GM18951 (cell line): ENCODE data around the gene PSMB5.

Experiments
- POLR2A ChIP-seq: IDR thresholded peaks from 4 replicates; pipeline ENCODE4 v1.6.1; 2011; ENCODE audit warnings: mild to moderate bottlenecking; ENCODE audit not compliant: insufficient read length, insufficient read depth; ENCODE audit errors: extremely low read depth
- in situ Hi-C: fragments of 300-500 bp; cut with MboI; formaldehyde crosslinking; loops from one replicate; pipeline ENCODE4 v1.12.0; 2022; ENCODE audit warnings: low sequenced_read_pairs, mixed read lengths, inconsistent platforms; ENCODE audit not compliant: unreplicated experiment

The PSMB5 gene

GRCh38 chr14:23045419-23046357, 11.0 kb upstream of the PSMB5 start:
- in situ Hi-C loops: no loop called here
- TF ChIP-seq POLR2A: no peak

GRCh38 chr14:23044840-23045239, 10.1 kb upstream of the PSMB5 start:
- no peak for TF ChIP-seq POLR2A
- in situ Hi-C loops: no loop called here

GRCh38 chr14:23043754-23044153, 9.1 kb upstream of the PSMB5 start:
- no peak for TF ChIP-seq POLR2A
- in situ Hi-C loops: no loop called here

- no peak for TF ChIP-seq POLR2A
- in situ Hi-C loops: no loop called here
These were observed 8.4 kb upstream of the PSMB5 start for GRCh38 chr14:23043145-23043544.

GRCh38 chr14:23042162-23042965, 7.7 kb upstream of the PSMB5 start, which contains the start of gene PSMB11:
TSS of gene PSMB11 (plus strand) at chr14:23042212. CDS start at chr14:23042226, 14 bp downstream.
- no peak for TF ChIP-seq POLR2A
- in situ Hi-C loops: no loop called here

GRCh38 chr14:23041729-23042128, 7.0 kb upstream of the PSMB5 start:
- no peak for TF ChIP-seq POLR2A
- in situ Hi-C loops: no loop called here

- in situ Hi-C loops: no loop called here
- TF ChIP-seq POLR2A: no peak
These were observed 5.4 kb upstream of the PSMB5 start for GRCh38 chr14:23040100-23040499.

GRCh38 chr14:23035303-23036144, 824 bp upstream of the PSMB5 start:
- in situ Hi-C loops: no loop called here
- TF ChIP-seq POLR2A: no peak

GRCh38 chr14:23033801-23034497, 751 bp downstream of the PSMB5 start:
- in situ Hi-C loops: no loop called here
- TF ChIP-seq POLR2A: no peak

GRCh38 chr14:23033251-23033727, 1.4 kb downstream of the PSMB5 start:
- no peak for TF ChIP-seq POLR2A
- in situ Hi-C loops: no loop called here

- in situ Hi-C loops: no loop called here
- TF ChIP-seq POLR2A: no peak
These were observed 3.8 kb downstream of the PSMB5 start for GRCh38 chr14:23030936-23031335.

- no peak for TF ChIP-seq POLR2A
- in situ Hi-C loops: no loop called here
These were observed 5.9 kb downstream of the PSMB5 start for GRCh38 chr14:23028799-23029198.

GRCh38 chr14:23025151-23025814, 9.4 kb downstream of the PSMB5 start:
- no peak for TF ChIP-seq POLR2A
- in situ Hi-C loops: no loop called here
